Activated B cell treated with CpG ODN at 0.5 μM for 24 hours (primary cell): ENCODE results near the gene VPS13D. TPM values are rescaled to one million over a fixed set of nuclear protein-coding genes. Genes with fewer than 3 reads are reported as not detected.

Experiments
- ATAC-seq: fragments of 200-7000 bp; cut with Tn5 transposase; one replicate; pipeline ENCODE4 v1.10.0; 2021; ENCODE audit warnings: low read depth, mild to moderate bottlenecking, moderate library complexity
- CTCF ChIA-PET: fragments of 350-600 bp; sonication (Branson Sonifier 250); formaldehyde crosslinking; loops from one replicate; lab custom pipeline; 2021; ENCODE audit warnings: antibody characterized with exemption; lab: Charles Lee
- POLR2A ChIA-PET: fragments of 350-600 bp; sonication (Branson Sonifier 250); formaldehyde crosslinking; loops from one replicate; lab custom pipeline; 2021; ENCODE audit warnings: antibody characterized with exemption; lab: Charles Lee
- DNase-seq: peaks from one replicate; pipeline ENCODE4 v3.0.0; 2022
- H3K27ac Mint-ChIP-seq: one replicate; pipeline ENCODE4 v1.8.0; 2020; ENCODE audit warnings: mixed read lengths
- H3K27me3 Mint-ChIP-seq: one replicate; pipeline ENCODE4 v1.8.0; 2021; ENCODE audit warnings: mixed read lengths
- H3K36me3 Mint-ChIP-seq: one replicate; pipeline ENCODE4 v1.8.0; 2021; ENCODE audit warnings: low read depth, mixed read lengths
- H3K4me1 Mint-ChIP-seq: one replicate; pipeline ENCODE4 v1.8.0; 2021; ENCODE audit warnings: mixed read lengths
- H3K4me3 Mint-ChIP-seq: one replicate; pipeline ENCODE4 v1.8.0; 2020; ENCODE audit warnings: mild to moderate bottlenecking, mixed read lengths
- H3K9me3 Mint-ChIP-seq: one replicate; pipeline ENCODE4 v1.8.0; 2020; ENCODE audit warnings: mixed read lengths
- intact Hi-C: fragments of 100-400 bp; cut with micrococcal nuclease; formaldehyde crosslinking; loops from one replicate; pipeline ENCODE4 v1.15.1; 2024
- total RNA-seq: library from RNA; stranded (reverse); gene quantifications from 2 replicates; pipeline ENCODE4 v1.2.3, GENCODE V29; 2022
- TF ChIP-seq, protein P1 (sequence below): fragments of 200-600 bp; IDR thresholded peaks from one replicate; pipeline ENCODE4 v1.8.0; 2022; ENCODE audit warnings: antibody characterized with exemption, mild to moderate bottlenecking

Gene VPS13D
- total RNA-seq, 1 donor from 2014 or later = 64.5 TPM

DNA sequence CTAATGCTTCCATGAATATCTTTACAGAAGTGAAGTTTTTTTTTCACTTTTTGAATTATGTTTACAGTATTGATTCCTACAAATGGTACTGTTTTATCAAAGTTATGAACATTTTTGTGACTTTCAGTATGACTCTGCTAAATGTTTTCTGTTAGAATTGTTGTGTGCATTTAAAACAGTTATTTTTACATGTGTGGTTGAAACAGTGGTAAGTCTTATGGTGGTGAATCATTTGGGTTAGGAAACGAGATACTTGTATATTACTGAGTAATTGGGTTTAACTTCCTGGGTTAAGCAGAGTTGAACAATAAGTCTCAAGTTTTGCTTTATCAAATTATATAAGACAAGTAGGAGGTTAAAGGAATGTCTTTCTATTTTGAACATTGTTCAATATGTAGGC is 66.8 kb downstream of the VPS13D start:
- no peak for ATAC-seq
- no peaks in the 10 kb centered on the region for H3K4me1 Mint-ChIP-seq
- intact Hi-C loops = no loop called here
- no peaks in the 10 kb centered on the region for H3K27me3 Mint-ChIP-seq
- CTCF ChIA-PET = no interaction called here
- H3K36me3 Mint-ChIP-seq = peaks cover 86% of the 10 kb centered on the region
- H3K4me3 Mint-ChIP-seq = no peak overlapping the region
- TF ChIP-seq, protein P1, sequence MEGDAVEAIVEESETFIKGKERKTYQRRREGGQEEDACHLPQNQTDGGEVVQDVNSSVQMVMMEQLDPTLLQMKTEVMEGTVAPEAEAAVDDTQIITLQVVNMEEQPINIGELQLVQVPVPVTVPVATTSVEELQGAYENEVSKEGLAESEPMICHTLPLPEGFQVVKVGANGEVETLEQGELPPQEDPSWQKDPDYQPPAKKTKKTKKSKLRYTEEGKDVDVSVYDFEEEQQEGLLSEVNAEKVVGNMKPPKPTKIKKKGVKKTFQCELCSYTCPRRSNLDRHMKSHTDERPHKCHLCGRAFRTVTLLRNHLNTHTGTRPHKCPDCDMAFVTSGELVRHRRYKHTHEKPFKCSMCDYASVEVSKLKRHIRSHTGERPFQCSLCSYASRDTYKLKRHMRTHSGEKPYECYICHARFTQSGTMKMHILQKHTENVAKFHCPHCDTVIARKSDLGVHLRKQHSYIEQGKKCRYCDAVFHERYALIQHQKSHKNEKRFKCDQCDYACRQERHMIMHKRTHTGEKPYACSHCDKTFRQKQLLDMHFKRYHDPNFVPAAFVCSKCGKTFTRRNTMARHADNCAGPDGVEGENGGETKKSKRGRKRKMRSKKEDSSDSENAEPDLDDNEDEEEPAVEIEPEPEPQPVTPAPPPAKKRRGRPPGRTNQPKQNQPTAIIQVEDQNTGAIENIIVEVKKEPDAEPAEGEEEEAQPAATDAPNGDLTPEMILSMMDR = no peak
- DNase-seq = no peak
- POLR2A ChIA-PET = no interaction called here
- H3K9me3 Mint-ChIP-seq = no peaks in the 10 kb centered on the region
- no peak overlapping the region for H3K27ac Mint-ChIP-seq

DNA sequence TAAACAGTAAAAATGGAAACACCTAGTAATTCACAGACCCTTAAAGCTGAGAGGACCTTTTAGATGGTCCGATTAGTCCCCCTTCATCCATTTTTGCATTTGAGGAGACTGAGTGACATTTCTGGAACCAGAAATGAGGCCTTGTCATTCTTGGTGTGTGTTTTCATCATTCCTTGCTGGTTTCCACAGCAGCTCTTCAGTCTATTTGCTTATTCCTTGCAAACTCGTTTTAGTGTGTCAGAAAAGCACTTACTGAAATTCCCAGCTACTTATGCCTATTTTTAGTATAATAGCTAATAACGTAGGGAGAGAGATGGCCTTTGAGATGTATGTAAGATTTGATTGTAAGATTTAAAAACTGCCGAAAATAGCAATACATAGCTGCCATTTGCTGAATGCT is 70.9 kb downstream of the VPS13D start:
- no peaks in the 10 kb centered on the region for H3K9me3 Mint-ChIP-seq
- ChIA-PET CTCF (interaction anchor here (0.9 to 1.4 kb wide), 3 partner anchors 25 to 318 kb away, joined by 4 to 8 read pairs (median 4); no protein-coding TSS in a partner anchor), POLR2A (no interaction called here)
- TF ChIP-seq, protein P1 = no peak
- H3K36me3 Mint-ChIP-seq = peaks cover 90% of the 10 kb centered on the region
- H3K4me3 Mint-ChIP-seq = no peak overlapping the region
- H3K4me1 Mint-ChIP-seq = no peaks in the 10 kb centered on the region
- DNase-seq (no peak), ATAC-seq (no peak)
- no peak overlapping the region for H3K27ac Mint-ChIP-seq
- no peaks in the 10 kb centered on the region for H3K27me3 Mint-ChIP-seq
- intact Hi-C loops = no loop called here

GRCh38 chr1:12301518-12302237 is 71.8 kb downstream of the VPS13D start:
- TF ChIP-seq, protein P1 = no peak
- H3K27me3 Mint-ChIP-seq = no peaks in the 10 kb centered on the region
- peaks cover 90% of the 10 kb centered on the region for H3K36me3 Mint-ChIP-seq
- ATAC-seq (no peak), DNase-seq (no peak)
- CTCF ChIA-PET = interaction anchor here (1.3 to 1.4 kb wide), 2 partner anchors 26 to 177 kb away, joined by 4 to 8 read pairs; no protein-coding TSS in a partner anchor
- no peaks in the 10 kb centered on the region for H3K9me3 Mint-ChIP-seq
- H3K27ac Mint-ChIP-seq = no peak overlapping the region
- no peaks in the 10 kb centered on the region for H3K4me1 Mint-ChIP-seq
- no peak overlapping the region for H3K4me3 Mint-ChIP-seq
- POLR2A ChIA-PET = no interaction called here
- intact Hi-C loops = no loop called here

DNA sequence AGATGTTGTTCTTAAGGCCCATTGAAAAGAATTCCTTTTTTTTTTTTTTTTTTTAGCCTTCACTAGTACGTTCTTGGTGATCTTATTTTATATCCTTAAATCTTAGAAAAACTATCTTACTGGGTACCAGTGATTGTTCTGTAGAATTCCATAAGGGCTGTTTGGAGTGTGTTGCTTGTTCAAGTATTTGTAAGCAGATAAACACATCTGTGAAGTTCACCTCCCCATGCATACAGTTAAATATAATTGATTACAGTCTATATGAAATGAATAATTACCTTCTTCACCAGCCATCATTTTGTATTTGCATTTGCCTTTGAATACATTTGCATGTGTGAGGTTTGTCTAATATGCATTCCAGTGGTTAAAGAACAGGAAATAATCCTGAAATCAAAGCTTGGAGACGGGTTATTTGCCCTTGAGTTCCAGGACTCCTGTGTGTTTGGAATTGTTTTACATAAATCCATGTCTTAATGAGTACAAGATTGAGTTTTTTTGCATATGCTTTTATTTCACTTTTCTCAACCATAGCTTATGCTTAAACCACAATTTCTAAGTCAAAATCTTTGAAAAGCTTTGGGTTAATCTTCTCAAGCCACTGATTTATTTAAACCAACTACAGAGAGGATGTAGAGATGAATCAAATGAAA is 73.1 kb downstream of the VPS13D start:
- ChIA-PET CTCF (no interaction called here), POLR2A (no interaction called here)
- Mint-ChIP-seq H3K4me3 (no peak overlapping the region), H3K27ac (no peak overlapping the region), H3K27me3 (no peaks in the 10 kb centered on the region), H3K36me3 (peaks cover 90% of the 10 kb centered on the region), H3K4me1 (no peaks in the 10 kb centered on the region), H3K9me3 (no peaks in the 10 kb centered on the region)
- no peak for DNase-seq
- TF ChIP-seq, protein P1 = no peak
- intact Hi-C loops = no loop called here
- ATAC-seq = no peak

- Mint-ChIP-seq H3K4me1 (no peaks in the 10 kb centered on the region), H3K4me3 (no peak overlapping the region), H3K27me3 (no peaks in the 10 kb centered on the region), H3K9me3 (no peaks in the 10 kb centered on the region), H3K36me3 (peaks cover 87% of the 10 kb centered on the region), H3K27ac (no peak overlapping the region)
- intact Hi-C loops = no loop called here
- DNase-seq (no peak), ATAC-seq (no peak)
- TF ChIP-seq, protein P1 = no peak
- CTCF ChIA-PET = no interaction called here
- POLR2A ChIA-PET = no interaction called here
These were observed 75.5 kb downstream of the VPS13D start for GRCh38 chr1:12305377-12305776.
